KG1 (cell line): ENCODE results near the gene POU4F1.

Experiments used
- DNase-seq: peaks from one replicate; lab custom pipeline; 2025; lab: John Stamatoyannopoulos, UW

POU4F1 gene

DNA sequence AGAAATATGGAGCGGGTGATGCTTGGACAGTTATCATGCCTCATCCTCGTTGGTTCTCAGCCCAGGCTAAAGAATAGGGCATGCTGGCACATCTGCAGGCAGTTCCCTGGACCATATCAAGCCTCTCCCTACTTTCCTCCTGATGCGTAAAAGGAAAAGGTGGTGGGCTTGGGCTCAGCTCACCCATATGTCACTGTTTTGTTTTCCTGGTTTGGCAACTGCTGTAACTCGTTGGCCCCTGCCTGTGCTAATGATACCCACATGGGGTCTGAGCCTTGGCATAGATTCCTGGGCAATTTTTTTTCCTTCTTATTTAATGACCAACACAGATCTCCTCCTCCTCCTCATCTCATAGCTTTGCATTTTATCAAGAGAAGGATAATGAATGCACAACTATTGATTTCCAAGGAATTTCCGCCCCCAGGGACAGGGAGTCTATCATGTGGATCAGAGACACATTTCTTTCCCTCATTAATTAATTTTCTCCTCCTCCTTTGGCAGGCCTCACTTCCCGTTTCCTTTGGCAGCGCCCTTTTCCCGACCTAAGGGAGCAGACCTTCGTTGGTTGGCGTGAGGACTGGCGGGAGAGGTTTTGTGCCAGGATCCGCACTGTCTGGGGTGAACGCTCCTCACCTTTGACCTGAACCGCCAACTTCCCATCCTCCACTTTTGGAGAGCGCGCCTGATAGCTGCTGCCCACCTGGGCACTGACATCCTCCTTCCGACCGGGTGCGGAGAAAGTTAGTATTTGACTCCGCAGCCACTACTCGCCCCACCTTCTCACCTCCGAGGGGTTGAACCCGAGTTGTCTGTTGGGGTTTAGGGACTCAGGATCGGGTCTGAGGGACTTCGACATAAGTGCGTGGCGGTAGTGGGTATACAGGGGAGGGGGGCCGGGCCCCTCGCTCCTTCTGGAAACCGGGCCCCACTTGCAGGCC is 3.4 kb upstream of the POU4F1 start:
- DNase-seq: no peak

- DNase-seq: no peak
Measured at GRCh38 chr13:78604782-78605611, 1.6 kb upstream of the POU4F1 start.

DNA sequence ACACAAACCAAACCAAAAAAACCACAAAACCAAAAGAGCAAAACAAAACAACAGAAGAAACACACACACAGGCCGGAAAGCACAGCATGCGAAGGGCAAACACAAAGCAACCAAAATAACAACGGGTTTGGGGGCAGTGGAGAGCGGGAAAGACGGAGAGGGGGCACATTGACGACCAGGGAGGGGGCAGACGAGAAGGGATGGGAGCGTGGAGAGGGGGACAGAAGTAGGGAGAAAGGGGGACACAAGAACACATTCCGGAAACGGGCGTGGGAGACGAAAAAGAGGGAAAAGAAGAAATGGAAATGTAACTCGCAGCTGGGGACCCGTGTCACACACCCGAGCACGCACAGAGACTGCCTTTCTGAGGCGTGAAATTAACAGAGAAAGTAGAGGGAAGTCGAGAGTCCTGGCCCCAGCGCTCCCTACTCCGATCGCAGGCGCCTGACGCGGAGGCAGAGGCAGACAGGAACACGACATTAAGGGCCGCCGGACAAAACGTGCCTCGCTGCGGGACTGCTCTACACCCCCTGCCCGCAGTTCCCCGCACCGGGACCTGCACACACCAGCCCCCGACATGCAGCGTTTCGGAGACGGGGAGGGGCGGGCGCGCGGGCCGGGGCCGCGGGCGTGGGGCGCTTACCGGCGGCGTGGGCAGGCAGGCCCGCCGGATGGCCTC is 652 bp downstream of the POU4F1 start:
- DNase-seq: no peak

GRCh38 chr13:78601874-78602560 is 1.3 kb downstream of the POU4F1 start:
- no peak for DNase-seq

DNA sequence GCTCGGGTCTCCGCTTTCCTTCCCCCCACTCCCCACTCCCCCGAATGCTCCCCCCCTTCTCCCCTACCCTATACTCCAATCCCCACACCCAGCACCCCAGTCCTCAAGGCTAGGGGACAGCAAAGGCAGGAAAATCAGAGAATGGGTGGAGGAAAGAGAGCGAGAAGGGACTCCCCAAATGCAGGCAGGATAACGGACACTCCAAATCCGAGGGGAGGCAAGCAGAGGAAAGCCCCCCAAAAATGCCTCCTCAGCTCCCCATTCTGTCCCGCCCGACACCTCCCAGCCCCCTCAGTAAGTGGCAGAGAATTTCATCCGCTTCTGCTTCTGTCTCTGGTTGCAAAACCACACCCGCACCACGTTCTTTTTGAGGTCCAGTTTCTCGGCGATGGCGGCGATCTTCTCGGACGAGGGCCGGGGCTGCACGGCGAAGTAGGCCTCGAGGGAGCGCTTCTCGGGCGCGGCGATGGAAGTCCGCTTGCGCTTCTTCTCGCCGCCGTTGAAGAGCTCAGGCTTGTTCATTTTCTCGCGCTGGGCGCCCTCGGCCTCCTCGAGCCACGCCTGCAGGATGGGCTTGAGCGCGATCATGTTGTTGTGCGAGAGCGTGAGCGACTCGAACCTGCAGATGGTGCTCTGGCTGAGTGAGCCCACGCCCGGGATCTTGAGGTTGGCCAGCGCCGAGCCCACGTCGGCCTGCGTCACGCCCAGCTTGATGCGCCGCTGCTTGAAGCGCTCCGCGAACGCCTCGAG is 2.1 kb downstream of the POU4F1 start:
- DNase-seq: no peak

DNA sequence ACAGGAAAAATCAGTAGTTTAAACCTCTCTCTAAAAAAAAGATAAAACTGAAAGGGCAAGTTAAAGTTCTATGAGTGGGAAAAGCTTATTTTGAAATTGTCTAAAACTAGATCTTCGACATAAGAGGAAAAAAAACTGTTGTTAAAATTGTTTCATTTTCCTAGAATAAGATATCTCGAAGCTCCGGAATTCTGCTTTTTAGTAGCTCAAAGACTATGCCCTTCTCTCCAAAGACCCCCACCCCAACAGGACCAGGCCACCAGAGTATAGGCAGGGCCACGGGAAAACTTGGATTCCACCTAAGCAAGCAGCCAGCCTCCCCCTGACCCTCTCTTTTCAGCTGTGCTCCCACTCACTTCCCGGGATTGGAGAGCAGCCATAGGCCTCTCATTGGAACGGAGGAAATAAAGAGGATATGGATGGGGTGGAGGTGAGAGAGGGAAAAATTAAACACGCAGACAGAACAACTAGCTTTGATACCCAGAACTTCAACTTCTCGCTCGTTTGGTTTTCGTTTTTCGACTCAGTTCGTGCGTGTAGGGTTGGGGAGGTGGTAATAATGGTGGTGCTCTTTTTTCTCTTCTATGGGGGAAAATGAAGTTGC is 3.0 kb downstream of the POU4F1 start:
- DNase-seq: no peak

DNA sequence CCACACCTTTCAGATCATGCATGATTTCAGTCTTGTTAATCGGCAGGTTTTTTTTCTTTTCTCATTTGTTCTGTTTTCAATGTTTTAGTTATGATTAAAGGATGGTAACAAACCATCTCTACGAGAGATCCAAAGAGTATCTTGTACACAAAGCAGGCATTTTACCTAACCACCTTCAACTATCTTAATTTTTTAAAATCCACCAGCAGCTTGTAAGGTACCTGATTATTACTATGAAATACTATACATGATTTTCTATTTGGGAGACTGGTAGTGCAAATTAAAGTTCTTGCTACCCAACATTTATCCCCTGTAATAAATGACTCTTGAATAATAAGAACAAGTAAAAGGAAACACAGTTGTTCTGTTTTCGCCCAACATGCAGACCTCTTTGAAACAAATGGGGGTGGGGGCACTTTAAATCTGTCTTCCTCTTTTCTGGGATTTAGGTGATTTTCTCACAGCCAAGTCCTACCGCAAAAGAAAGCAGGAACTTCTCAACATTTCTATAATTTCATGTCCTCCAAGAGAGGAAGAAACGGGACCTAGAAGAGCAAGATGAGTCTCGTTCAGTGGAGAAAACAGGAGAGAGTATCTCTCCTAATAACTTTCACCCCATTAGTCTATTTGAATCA is 3.6 kb downstream of the POU4F1 start:
- DNase-seq: no peak

DNA sequence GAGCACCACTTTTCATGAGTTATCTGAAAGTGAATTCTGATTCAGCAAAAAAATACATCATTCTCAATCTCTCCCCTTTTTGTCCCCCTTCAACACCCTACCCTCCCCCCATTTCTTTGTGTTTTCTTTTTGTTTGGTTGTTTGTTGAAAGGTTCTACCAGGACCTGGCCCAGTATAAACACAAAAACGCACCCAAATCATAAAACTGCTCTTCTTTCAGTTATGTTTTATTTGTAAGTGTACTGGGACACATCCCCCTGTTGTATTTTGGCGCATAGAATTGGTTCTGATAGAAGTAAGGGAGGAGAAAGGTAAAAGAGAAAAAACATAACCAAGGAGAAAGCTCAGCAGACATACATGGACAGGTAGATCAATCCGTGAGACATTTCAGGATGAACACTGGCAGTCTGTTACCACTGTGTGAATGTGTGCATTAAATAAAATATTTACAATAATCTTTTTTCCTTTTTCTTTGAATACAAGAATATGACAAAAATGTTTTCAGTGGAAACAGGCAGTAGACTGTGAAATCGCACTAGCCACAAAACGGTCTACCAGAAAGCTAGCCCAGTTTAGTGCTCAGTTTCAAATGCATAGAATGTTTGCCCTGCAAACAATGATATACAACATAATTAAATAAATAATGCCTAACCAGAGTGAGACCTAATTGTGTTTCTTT is 4.2 kb downstream of the POU4F1 start:
- no peak for DNase-seq

DNA sequence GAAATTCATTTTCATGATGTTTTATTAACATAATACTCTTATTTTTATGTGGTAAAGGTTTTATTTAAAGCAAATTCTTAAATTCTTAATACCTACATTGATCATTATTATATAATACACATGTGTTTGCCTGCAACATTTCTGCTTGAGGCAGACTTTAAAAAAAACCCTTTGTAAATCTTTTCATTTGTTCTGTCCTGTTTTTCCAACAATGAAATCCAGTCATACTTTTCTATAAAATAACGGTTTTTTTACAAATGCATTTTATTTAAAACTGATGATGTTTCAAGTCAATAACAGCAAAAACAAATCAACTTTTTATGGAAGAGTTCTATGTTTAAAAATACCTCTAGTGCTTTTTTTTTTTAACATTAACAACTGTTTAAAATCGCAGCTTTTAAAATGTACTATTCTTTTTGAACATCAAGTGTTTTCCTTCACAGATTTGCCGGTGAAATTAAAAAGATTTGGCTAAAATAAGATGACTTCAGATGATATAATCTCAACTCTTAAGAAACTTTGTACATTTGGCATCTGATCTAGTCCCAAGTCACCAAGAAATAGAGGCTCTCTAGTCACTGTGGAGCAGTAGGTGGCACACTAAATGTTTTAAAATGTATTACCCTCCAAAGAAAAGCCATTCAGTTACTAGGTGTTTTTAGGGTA is 5.1 kb downstream of the POU4F1 start:
- no peak for DNase-seq

- DNase-seq: no peak
Measured at GRCh38 chr13:78597602-78597932, 5.8 kb downstream of the POU4F1 start.

- DNase-seq: no peak
Measured at GRCh38 chr13:78596736-78597601, 6.4 kb downstream of the POU4F1 start.

GRCh38 chr13:78596399-78596735 is 7.0 kb downstream of the POU4F1 start:
- no peak for DNase-seq

GRCh38 chr13:78595495-78596398 is 7.6 kb downstream of the POU4F1 start:
- DNase-seq: peak; percentile 32

DNA sequence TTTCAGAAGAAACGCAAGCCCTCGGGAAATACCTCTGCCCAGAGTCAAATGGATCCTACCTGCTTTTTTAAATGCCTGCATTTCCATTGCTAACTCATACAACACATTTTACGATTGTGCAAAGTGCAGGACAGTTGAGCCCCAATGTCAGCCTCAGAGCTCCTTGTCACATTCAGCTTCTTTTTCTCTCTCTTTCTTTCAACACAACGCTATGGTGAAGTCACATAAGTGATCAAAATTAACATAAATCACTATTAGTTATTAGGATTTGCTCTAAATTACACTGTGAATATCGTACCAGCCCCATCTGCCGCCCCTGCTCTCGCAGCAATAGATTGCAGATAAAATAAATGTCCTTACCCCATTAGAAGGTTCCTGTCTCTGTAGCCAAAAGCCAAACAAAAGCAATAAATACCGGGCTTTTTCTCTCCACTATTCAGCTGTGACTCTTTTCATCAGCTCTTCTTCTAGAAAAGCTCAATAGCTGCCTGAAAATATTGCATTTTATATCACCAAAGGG is 8.8 kb downstream of the POU4F1 start:
- no peak for DNase-seq

DNA sequence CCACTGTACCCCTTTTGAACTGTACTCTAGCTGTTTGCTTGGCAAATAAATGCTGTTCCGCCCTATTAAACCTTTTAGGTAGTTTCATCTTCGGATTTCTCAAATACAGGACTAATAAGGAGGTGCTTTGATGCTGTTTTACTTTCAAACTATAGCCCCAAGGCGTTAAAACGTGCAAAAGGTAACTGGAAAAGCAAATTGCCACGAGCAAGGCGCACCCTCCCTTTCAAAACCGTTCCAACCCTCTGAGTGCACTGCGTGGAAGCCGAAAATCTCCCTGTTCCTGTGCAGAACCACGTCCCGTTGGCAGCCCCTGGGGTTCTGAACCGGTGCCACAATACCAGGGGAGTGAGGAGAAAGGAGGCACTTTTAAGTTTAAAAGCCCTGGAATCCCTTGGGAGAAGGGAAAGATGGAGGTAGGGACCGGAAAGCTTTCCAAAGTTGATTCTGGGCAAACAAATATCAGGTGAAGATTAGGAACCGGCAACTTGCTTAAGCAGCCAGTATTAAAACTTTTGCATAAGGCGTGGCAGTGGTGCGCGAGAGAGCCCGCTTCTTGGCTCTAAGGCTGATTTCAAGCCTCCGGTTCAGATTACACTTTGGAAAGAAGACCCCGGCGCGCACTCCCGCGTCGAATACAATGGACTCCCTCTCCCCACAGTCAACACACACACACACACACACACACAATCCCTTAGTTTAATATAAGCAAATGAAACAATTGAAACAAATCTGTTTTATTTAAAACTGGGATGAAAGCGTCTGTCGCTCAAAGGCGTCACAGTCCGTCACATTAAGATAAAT is 9.5 kb downstream of the POU4F1 start:
- DNase-seq: no peak

DNA sequence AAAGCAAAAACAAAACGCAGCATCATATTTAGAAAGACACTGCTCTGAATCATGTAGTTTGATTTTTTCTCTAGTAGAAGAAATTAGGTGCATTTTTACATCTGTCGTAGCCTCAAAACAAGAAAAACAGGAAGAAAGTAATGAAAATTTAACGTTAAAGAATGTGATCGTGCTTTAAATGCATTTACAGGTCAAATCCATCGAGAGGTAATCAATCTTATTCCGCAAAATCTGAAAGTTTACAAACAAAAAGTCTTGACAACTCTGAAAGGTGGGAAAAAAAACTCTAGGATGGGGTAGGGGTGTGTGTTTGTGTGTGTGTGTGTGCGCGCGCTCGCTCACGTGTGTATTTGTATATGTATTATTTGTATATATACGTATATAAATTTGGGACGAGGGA is 10.2 kb downstream of the POU4F1 start:
- DNase-seq: no peak
